ENCODE results near the gene PNPLA7.
"Not testable (repeated sequence)": the region's sequence is repeated elsewhere in the genome, so short reads cannot be mapped to it uniquely, and the experiment has no call there.

The PNPLA7 gene

DNA sequence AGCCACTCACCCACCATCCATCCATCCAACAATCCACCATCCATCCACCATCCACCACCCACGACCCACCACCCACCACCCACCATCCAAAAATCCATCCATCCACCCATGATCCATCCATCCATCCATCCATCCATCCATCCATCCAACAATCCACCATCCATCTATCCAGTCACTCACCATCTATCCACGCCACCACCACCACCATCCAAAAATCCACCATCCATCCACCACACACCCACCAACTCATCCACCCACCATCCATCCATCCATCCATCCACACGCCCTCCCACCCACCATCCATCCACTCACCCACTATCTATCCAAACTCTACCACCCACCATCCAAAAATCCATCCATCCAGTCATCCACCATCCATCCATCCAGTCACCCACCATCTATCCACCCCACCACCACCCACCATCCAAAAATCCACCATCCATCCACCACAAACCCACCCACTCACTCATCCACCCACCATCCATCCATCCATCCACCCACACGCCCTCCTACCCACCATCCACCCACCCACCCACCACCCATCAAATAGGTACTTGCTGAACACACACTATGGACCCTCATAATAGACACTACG, 19.5 kb upstream of the PNPLA7 start:
- Histone ChIP-seq H3K27ac (ENCODE audit: poor library complexity, severe bottlenecking) (no peak overlapping the region), H3K36me3 (ENCODE audit: low read depth) (peaks cover 38% of the 10 kb centered on the region), H3K9me3 (ENCODE audit: severe bottlenecking) (no peaks in the 10 kb centered on the region), H3K27me3 (ENCODE audit: insufficient read depth, poor library complexity, severe bottlenecking) (no peaks in the 10 kb centered on the region), H3K4me1 (ENCODE audit: insufficient read depth, poor library complexity, severe bottlenecking) (no peaks in the 10 kb centered on the region), H3K4me3 (ENCODE audit: severe bottlenecking) (no peak overlapping the region)
- DNase-seq (ENCODE audit: low spot score) (no peak), ATAC-seq (ENCODE audit: low read depth) (no peak)
- TF ChIP-seq, protein P1, sequence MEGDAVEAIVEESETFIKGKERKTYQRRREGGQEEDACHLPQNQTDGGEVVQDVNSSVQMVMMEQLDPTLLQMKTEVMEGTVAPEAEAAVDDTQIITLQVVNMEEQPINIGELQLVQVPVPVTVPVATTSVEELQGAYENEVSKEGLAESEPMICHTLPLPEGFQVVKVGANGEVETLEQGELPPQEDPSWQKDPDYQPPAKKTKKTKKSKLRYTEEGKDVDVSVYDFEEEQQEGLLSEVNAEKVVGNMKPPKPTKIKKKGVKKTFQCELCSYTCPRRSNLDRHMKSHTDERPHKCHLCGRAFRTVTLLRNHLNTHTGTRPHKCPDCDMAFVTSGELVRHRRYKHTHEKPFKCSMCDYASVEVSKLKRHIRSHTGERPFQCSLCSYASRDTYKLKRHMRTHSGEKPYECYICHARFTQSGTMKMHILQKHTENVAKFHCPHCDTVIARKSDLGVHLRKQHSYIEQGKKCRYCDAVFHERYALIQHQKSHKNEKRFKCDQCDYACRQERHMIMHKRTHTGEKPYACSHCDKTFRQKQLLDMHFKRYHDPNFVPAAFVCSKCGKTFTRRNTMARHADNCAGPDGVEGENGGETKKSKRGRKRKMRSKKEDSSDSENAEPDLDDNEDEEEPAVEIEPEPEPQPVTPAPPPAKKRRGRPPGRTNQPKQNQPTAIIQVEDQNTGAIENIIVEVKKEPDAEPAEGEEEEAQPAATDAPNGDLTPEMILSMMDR (IDR thresholded peaks at IDR 0.05; ENCODE audit: poor library complexity, severe bottlenecking) = no peak

DNA sequence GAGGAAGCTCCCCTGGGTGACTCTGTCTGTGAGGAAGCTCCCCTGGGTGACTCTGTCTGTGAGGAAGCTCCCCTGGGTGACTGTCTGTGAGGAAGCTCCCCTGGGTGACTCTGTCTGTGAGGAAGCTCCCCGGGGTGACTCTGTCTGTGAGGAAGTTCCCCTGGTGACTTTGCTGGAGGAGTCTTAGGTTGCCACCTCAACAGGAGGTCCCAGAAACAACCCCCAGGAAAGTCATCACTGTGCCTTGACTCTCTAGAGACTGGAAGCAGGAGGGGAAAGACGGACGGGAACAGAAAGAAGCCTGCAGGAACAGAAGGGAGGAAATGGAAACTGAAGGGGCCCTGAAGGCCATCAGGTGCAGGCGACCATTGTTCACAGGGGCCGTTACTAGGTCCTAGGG, 18.2 kb upstream of the PNPLA7 start:
- H3K27me3 ChIP-seq (ENCODE audit: insufficient read depth, poor library complexity, severe bottlenecking); ATAC-seq (ENCODE audit: low read depth); H3K4me3 ChIP-seq (ENCODE audit: severe bottlenecking); DNase-seq (ENCODE audit: low spot score); H3K4me1 ChIP-seq (ENCODE audit: insufficient read depth, poor library complexity, severe bottlenecking); H3K27ac ChIP-seq (ENCODE audit: poor library complexity, severe bottlenecking); H3K9me3 ChIP-seq (ENCODE audit: severe bottlenecking): not testable (repeated sequence)
- H3K36me3 ChIP-seq (ENCODE audit: low read depth) = peaks cover 37% of the 10 kb centered on the region

DNA sequence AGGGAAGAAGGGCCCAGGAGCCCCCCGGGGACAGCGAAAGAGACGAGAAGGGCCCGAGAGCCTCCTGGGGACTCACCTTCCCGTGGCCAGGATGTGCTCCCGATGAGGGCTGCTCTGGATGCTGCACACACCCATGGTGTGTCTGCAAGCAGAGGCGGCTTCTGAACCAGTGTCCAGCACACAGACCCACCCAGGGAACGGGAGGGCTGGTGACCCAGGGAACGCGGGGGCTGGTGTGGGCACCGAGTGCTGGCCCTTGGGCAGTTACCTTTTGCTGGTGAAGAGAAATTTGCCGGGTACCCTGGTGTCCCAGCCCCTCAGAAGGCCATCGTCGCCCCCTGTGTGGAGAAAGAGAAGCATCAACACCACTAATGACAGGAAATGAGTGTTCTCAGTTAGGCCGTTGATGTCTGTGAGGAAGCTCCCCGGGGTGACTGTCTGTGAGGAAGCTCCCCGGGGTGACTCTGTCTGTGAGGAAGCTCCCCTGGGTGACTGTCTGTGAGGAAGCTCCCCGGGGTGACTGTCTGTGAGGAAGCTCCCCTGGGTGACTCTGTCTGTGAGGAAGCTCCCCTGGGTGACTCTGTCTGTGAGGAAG, 14.7 kb upstream of the PNPLA7 start:
- H3K36me3 ChIP-seq (ENCODE audit: low read depth) = peaks cover 35% of the 10 kb centered on the region

DNA sequence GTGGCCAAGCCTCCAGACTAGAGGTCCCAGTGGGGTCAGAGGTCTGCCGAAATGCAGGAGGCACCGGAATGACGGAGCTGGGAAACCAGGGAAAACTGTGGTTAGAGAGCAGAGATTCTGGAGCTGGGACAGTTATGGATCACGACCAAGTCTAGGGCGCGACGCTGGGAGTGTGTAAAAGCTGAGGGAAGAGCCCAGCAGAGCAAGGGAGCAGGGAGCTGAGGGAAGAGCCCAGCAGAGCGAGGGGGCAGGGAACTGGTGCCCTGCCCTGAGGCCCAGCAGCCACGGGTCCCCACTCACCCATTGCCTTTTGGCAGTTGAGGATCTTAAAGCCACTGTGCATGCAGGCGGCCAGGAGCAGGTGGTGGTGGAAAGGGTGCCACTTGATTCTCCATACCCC, 13.9 kb upstream of the PNPLA7 start:
- no peaks in the 10 kb centered on the region for H3K9me3 ChIP-seq (ENCODE audit: severe bottlenecking)
- H3K27ac ChIP-seq (ENCODE audit: poor library complexity, severe bottlenecking) = no peak overlapping the region
- H3K27me3 ChIP-seq (ENCODE audit: insufficient read depth, poor library complexity, severe bottlenecking) = no peaks in the 10 kb centered on the region
- no peak overlapping the region for H3K4me3 ChIP-seq (ENCODE audit: severe bottlenecking)
- no peak for DNase-seq (ENCODE audit: low spot score)
- no peak for ATAC-seq (ENCODE audit: low read depth)
- H3K36me3 ChIP-seq (ENCODE audit: low read depth) = peaks cover 42% of the 10 kb centered on the region
- H3K4me1 ChIP-seq (ENCODE audit: insufficient read depth, poor library complexity, severe bottlenecking) = no peaks in the 10 kb centered on the region
- TF ChIP-seq, protein P1 (IDR thresholded peaks at IDR 0.05; ENCODE audit: poor library complexity, severe bottlenecking) = no peak

More for the DNA sequence above, 14.7 kb upstream of the PNPLA7 start:
- ATAC-seq (ENCODE audit: low read depth) (no peak), DNase-seq (ENCODE audit: low spot score) (no peak)
- Histone ChIP-seq H3K9me3 (ENCODE audit: severe bottlenecking) (no peaks in the 10 kb centered on the region), H3K4me3 (ENCODE audit: severe bottlenecking) (no peak overlapping the region), H3K27me3 (ENCODE audit: insufficient read depth, poor library complexity, severe bottlenecking) (no peaks in the 10 kb centered on the region), H3K27ac (ENCODE audit: poor library complexity, severe bottlenecking) (no peak overlapping the region), H3K4me1 (ENCODE audit: insufficient read depth, poor library complexity, severe bottlenecking) (no peaks in the 10 kb centered on the region)
- TF ChIP-seq, protein P1 (IDR thresholded peaks at IDR 0.05; ENCODE audit: poor library complexity, severe bottlenecking) = no peak

DNA sequence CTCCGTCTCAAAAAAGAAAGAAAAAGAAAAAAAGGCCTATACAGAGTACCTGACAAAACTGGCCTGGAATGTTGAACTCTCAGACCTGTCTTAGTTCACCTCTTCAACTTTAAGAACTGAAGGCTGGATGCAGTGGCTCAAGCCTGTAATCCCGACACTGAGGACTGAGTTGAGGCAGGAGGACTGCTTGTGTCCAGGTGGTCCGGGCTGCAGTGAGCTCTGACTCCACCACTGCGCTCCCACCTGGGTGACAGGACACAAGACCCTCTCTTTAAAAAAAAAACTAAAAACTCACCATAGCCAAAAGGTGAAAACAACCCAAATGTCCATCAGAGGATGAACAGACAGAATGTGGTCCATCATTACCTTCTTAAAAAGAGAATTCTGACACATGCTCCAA, 7.9 kb upstream of the PNPLA7 start:
- no peaks in the 10 kb centered on the region for H3K27me3 ChIP-seq (ENCODE audit: insufficient read depth, poor library complexity, severe bottlenecking)
- H3K36me3 ChIP-seq (ENCODE audit: low read depth) = peaks cover 79% of the 10 kb centered on the region
- TF ChIP-seq, protein P1 (IDR thresholded peaks at IDR 0.05; ENCODE audit: poor library complexity, severe bottlenecking) = no peak

More for the DNA sequence above, 7.9 kb upstream of the PNPLA7 start:
- Histone ChIP-seq H3K4me1 (ENCODE audit: insufficient read depth, poor library complexity, severe bottlenecking) (no peaks in the 10 kb centered on the region), H3K4me3 (ENCODE audit: severe bottlenecking) (no peak overlapping the region), H3K9me3 (ENCODE audit: severe bottlenecking) (no peaks in the 10 kb centered on the region), H3K27ac (ENCODE audit: poor library complexity, severe bottlenecking) (no peak overlapping the region)
- ATAC-seq (ENCODE audit: low read depth) = no peak
- no peak for DNase-seq (ENCODE audit: low spot score)
